Activated T-helper 9 cell treated with anti-CD3 and anti-CD28 coated beads, Interleukin-2, amount 50 U/mL, for 16 hours (primary cell): Measurements from ENCODE around the gene KIF9.
"Not testable (repeated sequence)": the region's sequence is repeated elsewhere in the genome, so short reads cannot be mapped to it uniquely, and the experiment has no call there.

Experiments
- DNase-seq: peaks from one replicate; pipeline ENCODE4 v3.0.0-alpha.2; 2020; ENCODE audit warnings: low read depth

The KIF9 gene

GRCh38 chr3:47282424-47283192, at the start of gene KIF9, which contains the start of gene KLHL18:
KIF9 (minus strand) TSS chr3:47282799; CDS start chr3:47277374, 5,425 bp downstream.
KLHL18 (plus strand) TSS chr3:47282944; CDS start chr3:47282966, 22 bp downstream.
- peak; percentile 96 for DNase-seq

GRCh38 chr3:47324278-47324865, 41.8 kb upstream of the KIF9 start:
- DNase-seq = peak; percentile 23

GRCh38 chr3:47323431-47324277, 41.1 kb upstream of the KIF9 start:
- no peak for DNase-seq

- no peak for DNase-seq
Observed at GRCh38 chr3:47319956-47320355, 37.4 kb upstream of the KIF9 start.

- DNase-seq = no peak
Observed at GRCh38 chr3:47318916-47319315, 36.3 kb upstream of the KIF9 start.

- DNase-seq = not testable (repeated sequence)
Observed at GRCh38 chr3:47316151-47316550, 33.6 kb upstream of the KIF9 start.

- no peak for DNase-seq
Observed at GRCh38 chr3:47315069-47315647, 32.6 kb upstream of the KIF9 start.

- no peak for DNase-seq
Observed at GRCh38 chr3:47314056-47314764, 31.6 kb upstream of the KIF9 start.

GRCh38 chr3:47313341-47314055, 30.9 kb upstream of the KIF9 start:
- DNase-seq = no peak

GRCh38 chr3:47310391-47310790, 27.8 kb upstream of the KIF9 start:
- DNase-seq = no peak

- not testable (repeated sequence) for DNase-seq
Observed at GRCh38 chr3:47309231-47309630, 26.6 kb upstream of the KIF9 start.

- no peak for DNase-seq
Observed at GRCh38 chr3:47306022-47306421, 23.4 kb upstream of the KIF9 start.

GRCh38 chr3:47301456-47301855, 18.9 kb upstream of the KIF9 start:
- no peak for DNase-seq

- no peak for DNase-seq
Observed at GRCh38 chr3:47299381-47300318, 17.1 kb upstream of the KIF9 start.

- DNase-seq = no peak
Observed at GRCh38 chr3:47298439-47298838, 15.8 kb upstream of the KIF9 start.

- no peak for DNase-seq
Observed at GRCh38 chr3:47296562-47297302, 14.1 kb upstream of the KIF9 start.

- no peak for DNase-seq
Observed at GRCh38 chr3:47295976-47296375, 13.4 kb upstream of the KIF9 start.

- no peak for DNase-seq
Observed at GRCh38 chr3:47295322-47295721, 12.7 kb upstream of the KIF9 start.

GRCh38 chr3:47294392-47294791, 11.8 kb upstream of the KIF9 start:
- DNase-seq = no peak
